B cell (primary cell): Measurements from ENCODE around the gene CMC1. TPM values are rescaled to one million over a fixed set of nuclear protein-coding genes. Genes with fewer than 3 reads are reported as not detected.

Experiments
- ATAC-seq: fragments of 200-7000 bp; cut with Tn5 transposase; one replicate; pipeline ENCODE4 v1.10.0; 2021; ENCODE audit warnings: low read depth, mild to moderate bottlenecking, moderate number of reproducible peaks, moderate library complexity
- CTCF ChIA-PET: fragments of 350-600 bp; sonication (Branson Sonifier 250); formaldehyde crosslinking; loops from one replicate; lab custom pipeline; 2021; ENCODE audit warnings: antibody characterized with exemption, inconsistent platforms; lab: Charles Lee
- POLR2A ChIA-PET: fragments of 350-600 bp; sonication (Branson Sonifier 250); formaldehyde crosslinking; loops from one replicate; lab custom pipeline; 2021; ENCODE audit warnings: antibody characterized with exemption; lab: Charles Lee
- DNase-seq: peaks from one replicate; pipeline ENCODE4 v3.0.0; 2013
- H2AFZ ChIP-seq: 2 replicates; pipeline ENCODE4 v1.6.1; 2012; ENCODE audit warnings: mild to moderate bottlenecking, low read depth, low read length; ENCODE audit not compliant: insufficient read depth, poor library complexity, severe bottlenecking
- H3K27ac ChIP-seq, 2 donors: 1 replicate in 1 of 2; 2 replicates in 1 of 2; pipeline ENCODE4 v1.5.1; 2012 to 2013; ENCODE audit warnings: low read length in 2 of 2, mild to moderate bottlenecking in 2 of 2, moderate library complexity in 1 of 2
- H3K27me3 ChIP-seq, 4 experiments: fragments of 200-600 bp in 1 of 4; sonication (generic) in 1 of 4; replicated peaks in 1 of 4; 1 replicate in 2 of 4; 2 replicates in 2 of 4; pipeline versions ENCODE4 v1.6.1 to v1.7.0; 2013 to 2016; ENCODE audit warnings: low read length in 3 of 4, mild to moderate bottlenecking in 2 of 4, mixed read lengths in 1 of 4, moderate library complexity in 1 of 4; ENCODE audit not compliant: insufficient read depth in 4 of 4, control insufficient read depth in 3 of 4; ENCODE audit errors: control extremely low read depth in 1 of 4
- H3K36me3 ChIP-seq, 2 experiments: replicated peaks in 1 of 2; 1 replicate in 1 of 2; 2 replicates in 1 of 2; pipeline versions ENCODE4 v1.6.1 to v1.7.1; 2013; ENCODE audit warnings: low read length in 1 of 2; ENCODE audit not compliant: insufficient read depth in 2 of 2, control insufficient read depth in 1 of 2; ENCODE audit errors: control extremely low read depth in 1 of 2, extremely low read depth in 1 of 2
- H3K4me1 ChIP-seq, 2 donors: fragments of 200-600 bp in 1 of 2; sonication (generic) in 1 of 2; 1 replicate in 1 of 2; 2 replicates in 1 of 2; pipeline versions ENCODE4 v1.5.1 to v1.6.1; 2013 to 2017; ENCODE audit warnings: low read length in 2 of 2; ENCODE audit not compliant: control insufficient read depth in 2 of 2, insufficient read depth in 2 of 2
- H3K4me2 ChIP-seq: replicated peaks from 2 replicates; pipeline ENCODE3; 2012; ENCODE audit warnings: mild to moderate bottlenecking, low read depth, low read length; ENCODE audit not compliant: poor library complexity, severe bottlenecking
- H3K4me3 ChIP-seq, 5 experiments: fragments of 200-600 bp in 1 of 5; sonication (generic) in 1 of 5; 1 replicate in 3 of 5; 2 replicates in 2 of 5; pipeline versions ENCODE4 v1.5.1 to v1.7.0; 2011 to 2016; ENCODE audit warnings: low read length in 4 of 5, mild to moderate bottlenecking in 4 of 5, low read depth in 2 of 5, control low read depth in 1 of 5, moderate library complexity in 1 of 5; ENCODE audit not compliant: insufficient read depth in 1 of 5; ENCODE audit errors: control extremely low read depth in 1 of 5, extremely low read depth in 1 of 5
- H3K79me2 ChIP-seq: fragments of 200-600 bp; sonication (generic); one replicate; pipeline ENCODE4 v1.6.0; 2016; ENCODE audit warnings: low read length; ENCODE audit not compliant: control insufficient read depth, insufficient read depth
- H3K9ac ChIP-seq: fragments of 200-600 bp; sonication (generic); 2 replicates; pipeline ENCODE4 v1.6.1; 2017; ENCODE audit warnings: mild to moderate bottlenecking, low read length, moderate library complexity
- H3K9me3 ChIP-seq, 3 donors: one replicate each; pipeline versions ENCODE4 v1.6.1 to v1.7.1; 2013; ENCODE audit warnings: low read length in 2 of 3; ENCODE audit not compliant: control insufficient read depth in 2 of 3, insufficient read depth in 1 of 3; ENCODE audit errors: control extremely low read depth in 1 of 3
- H4K20me1 ChIP-seq: 2 replicates; pipeline ENCODE4 v1.6.0; 2012; ENCODE audit warnings: mild to moderate bottlenecking, low read length; ENCODE audit not compliant: insufficient read depth, control insufficient read depth, poor library complexity, severe bottlenecking
- H3K27ac Mint-ChIP-seq: one replicate; pipeline ENCODE4 v1.8.0; 2021; ENCODE audit warnings: mixed read lengths
- H3K27me3 Mint-ChIP-seq: one replicate; pipeline ENCODE4 v1.8.0; 2021; ENCODE audit warnings: mixed read lengths
- H3K4me1 Mint-ChIP-seq: one replicate; pipeline ENCODE4 v1.8.0; 2021; ENCODE audit warnings: mixed read lengths
- H3K4me3 Mint-ChIP-seq: one replicate; pipeline ENCODE4 v1.8.0; 2021; ENCODE audit warnings: mixed read lengths
- H3K9me3 Mint-ChIP-seq: one replicate; pipeline ENCODE4 v1.8.0; 2022; ENCODE audit warnings: mixed read lengths; ENCODE audit not compliant: insufficient read depth
- CTCF ChIP-seq: fragments of 200-600 bp; IDR thresholded peaks from one replicate; pipeline ENCODE4 v1.8.0; 2022; ENCODE audit warnings: antibody characterized with exemption, mild to moderate bottlenecking
- EZH2 ChIP-seq: IDR thresholded peaks from 2 replicates; pipeline ENCODE4 v1.6.1; 2012; ENCODE audit warnings: borderline replicate concordance, low read depth, mild to moderate bottlenecking, moderate library complexity, low read length; ENCODE audit not compliant: insufficient read depth, poor library complexity, severe bottlenecking
- WGBS: methylation state at CpG from one replicate; pipeline ENCODE4 v1.1.5; 2013; ENCODE audit warnings: missing lambda C conversion rate; ENCODE audit not compliant: insufficient coverage; 5-methylcytosine and 5-hydroxymethylcytosine counted together
- intact Hi-C: fragments of 100-400 bp; cut with micrococcal nuclease; formaldehyde crosslinking; loops from one replicate; pipeline ENCODE4 v1.10.0; 2022
- polyA plus RNA-seq: library from polyadenylated mRNA; depleted of rRNA; stranded (reverse); fragments of >200 nt; gene quantifications from 2 replicates; pipeline ENCODE4 v1.2.3, GENCODE V29; 2012
- total RNA-seq, 2 donors: library from RNA; stranded (reverse); fragments of 120-200 nt in 1 of 2; gene quantifications; 1 replicate in 1 of 2; 2 replicates in 1 of 2; pipeline versions ENCODE4 v1.2.3 to v1.2.4, GENCODE V29; 2013 to 2022

The CMC1 gene
- total and polyA plus RNA-seq, 2 donors (not counting 1 experiment from before 2014, with no cell fraction given) = 6.7 to 14.5 TPM

- Histone ChIP-seq H4K20me1 (no peaks in the 10 kb centered on the region), H3K27ac (peak within 1 kb of the TSS; percentile 96 to 99)
- H3K27ac Mint-ChIP-seq = peak within 1 kb of the TSS; percentile 99
These were observed 107.4 kb downstream of the CMC1 start, which contains the start of the genes AZI2 and ZCWPW2 for GRCh38 chr3:28348629-28349468. AZI2 (minus strand) TSS chr3:28348824; CDS start chr3:28340617, 8,207 bp downstream. ZCWPW2 (plus strand) TSS chr3:28348721; CDS start chr3:28413069, 64,348 bp downstream.

More at GRCh38 chr3:28348629-28349468, 107.4 kb downstream of the CMC1 start, which contains the start of the genes AZI2 and ZCWPW2:
- Histone ChIP-seq H3K9me3 (peaks cover 2 to 20% (median 6%) of the 10 kb centered on the region in 3 donors), H3K79me2 (peaks cover 34% of the 10 kb centered on the region), H3K4me2 (peak within 1 kb of the TSS; percentile 87), H3K27me3 (no peaks in the 10 kb centered on the region), H3K4me3 (peak within 1 kb of the TSS; percentile 74 to 100 (median 92)), H3K9ac (peak within 1 kb of the TSS; percentile 100), H3K4me1 (peaks cover 14 to 15% of the 10 kb centered on the region in 2 donors), H2AFZ (peak within 1 kb of the TSS; percentile 89), H3K36me3 (peaks cover 0 to 3% of the 10 kb centered on the region in 2 experiments)
- TF ChIP-seq EZH2 (no peak), CTCF (peak; percentile 34)
- H3K27me3 Mint-ChIP-seq = no peaks in the 10 kb centered on the region
- DNase-seq (peak; percentile 94), ATAC-seq (peak; percentile 88)
- peak within 1 kb of the TSS; percentile 99 for H3K4me3 Mint-ChIP-seq
- ChIA-PET CTCF (interaction anchor here (0.9 to 1.9 kb wide), 5 partner anchors 11 to 636 kb away, joined by 3 to 12 read pairs (median 6); partner anchors contain the start of gene EOMES), POLR2A (interaction anchor here (0.9 to 1.5 kb wide), 4 partner anchors 20 to 866 kb away, joined by 3 to 5 read pairs (median 4); partner anchors contain the start of genes CMC1 and SLC4A7)
- intact Hi-C loops = loop anchor here (1.0 to 2.0 kb wide), 4 partner anchors 108 to 992 kb away; partner anchors contain the start of genes CMC1, NEK10 and SLC4A7
- under 1% methylated on average over 78 of the region's 83 CpGs for WGBS
- peaks cover 6% of the 10 kb centered on the region for H3K9me3 Mint-ChIP-seq
- H3K4me1 Mint-ChIP-seq = peaks cover 39% of the 10 kb centered on the region
